ENCODE results near the gene RPRD2.
"Not testable (repeated sequence)": the region's sequence is repeated elsewhere in the genome, so short reads cannot be mapped to it uniquely, and the experiment has no call there.

The RPRD2 gene

DNA sequence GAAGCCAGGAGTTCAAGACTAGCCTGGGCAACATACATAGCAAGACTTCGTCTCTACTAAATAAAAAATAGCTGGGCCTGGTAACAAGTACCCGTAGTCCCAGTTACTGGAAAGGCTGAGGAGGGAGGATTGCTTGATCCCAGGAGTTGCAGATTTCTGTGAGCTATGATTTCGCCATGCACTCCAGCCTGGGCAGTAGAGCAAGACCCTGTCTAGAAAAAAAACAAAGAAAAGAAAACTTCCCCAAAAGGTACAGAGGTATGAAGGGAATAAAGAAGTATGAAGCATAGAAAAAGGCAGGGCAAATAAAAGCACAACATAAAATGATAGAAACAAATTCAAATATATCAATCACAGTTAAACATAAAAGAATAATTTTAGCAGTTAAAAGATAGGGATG, 28.7 kb downstream of the RPRD2 start:
- DNase-seq: no peak

DNA sequence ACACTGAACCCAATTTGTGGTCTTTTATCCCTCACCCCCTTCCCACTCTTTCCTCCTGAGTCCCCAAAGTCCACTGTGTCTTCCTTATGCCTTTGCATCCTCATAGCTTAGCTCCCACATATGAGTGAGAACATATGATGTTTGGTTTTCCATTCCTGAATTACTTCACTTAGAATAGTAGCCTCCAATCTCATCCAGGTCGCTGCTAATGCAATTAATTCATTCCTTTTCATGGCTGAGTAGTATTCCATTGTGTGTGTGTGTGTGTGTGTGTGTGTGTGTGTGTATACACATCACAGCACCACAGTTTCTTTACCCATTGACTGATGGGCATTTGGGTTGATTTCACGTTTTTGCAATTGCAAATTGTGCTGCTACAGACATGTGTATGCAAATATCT, 31.2 kb downstream of the RPRD2 start:
- DNase-seq: not testable (repeated sequence)

DNA sequence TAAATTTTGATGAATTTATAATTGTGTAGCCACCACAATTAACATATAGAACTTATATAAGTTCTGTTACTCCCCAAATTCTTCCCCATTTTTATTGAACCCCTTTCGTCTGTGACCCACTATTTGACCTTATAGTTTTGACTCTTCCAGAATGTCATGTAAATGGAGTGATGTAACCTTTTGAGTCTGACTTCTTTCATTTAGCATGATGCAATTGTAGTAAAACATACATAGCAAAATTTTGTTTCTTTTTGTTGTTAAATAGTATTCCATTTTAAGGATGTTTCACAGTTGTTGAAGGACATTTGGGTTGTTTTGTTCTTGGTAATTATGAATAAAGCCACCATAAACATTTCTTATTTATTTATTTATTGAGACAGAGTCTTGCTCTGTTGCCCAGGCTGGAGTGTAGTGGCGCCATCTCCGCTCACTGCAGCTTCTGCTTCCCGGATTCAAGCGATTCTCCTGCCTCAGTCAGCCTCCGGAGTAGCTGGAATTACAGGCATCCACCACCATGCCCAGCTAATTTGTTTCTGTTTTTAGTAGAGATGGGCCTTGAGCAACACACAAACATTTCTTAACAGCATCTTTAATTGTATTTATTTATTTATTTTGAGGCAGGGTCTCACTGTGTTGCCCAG, 33.6 kb downstream of the RPRD2 start:
- DNase-seq: no peak

DNA sequence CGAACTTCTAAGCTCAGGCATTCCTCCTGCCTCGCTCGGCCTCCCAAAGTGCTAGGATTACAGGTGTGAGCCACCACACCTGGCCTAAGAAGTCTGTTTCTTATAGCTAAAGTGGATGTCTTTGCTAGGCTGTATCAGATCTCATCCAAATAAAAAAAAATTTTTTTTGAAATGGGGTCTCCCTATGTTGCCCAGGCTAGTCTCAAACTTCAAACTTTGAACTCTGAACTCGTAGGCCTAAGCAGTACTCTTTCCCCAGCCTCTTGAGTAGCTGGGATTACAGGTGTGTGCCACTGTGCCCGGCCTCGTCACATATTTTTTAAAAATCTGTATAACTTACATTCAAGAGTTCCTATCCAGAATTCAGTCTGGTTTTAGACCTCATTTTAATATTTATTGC, 40.5 kb downstream of the RPRD2 start:
- DNase-seq: no peak

DNA sequence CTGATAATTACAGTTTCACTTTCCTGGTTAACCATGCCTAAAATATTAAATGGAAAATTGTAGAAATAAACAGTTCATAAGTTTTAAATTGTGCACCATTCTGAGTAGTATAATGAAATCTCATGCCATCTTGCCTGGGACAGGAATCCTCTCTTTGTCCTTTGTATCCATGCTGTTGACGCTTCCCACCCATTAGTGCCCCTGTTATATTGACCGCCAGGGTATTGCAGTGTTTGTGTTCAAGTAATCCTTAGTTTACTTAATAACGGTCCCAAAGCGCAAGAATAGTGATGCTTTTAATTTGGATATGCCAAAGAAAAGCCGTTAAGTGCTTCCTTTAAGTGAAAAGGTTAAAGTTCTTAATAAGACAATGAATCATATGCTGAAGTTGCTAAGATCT, 41.7 kb downstream of the RPRD2 start:
- DNase-seq: no peak

GRCh38 chr1:150406483-150406882, 42.5 kb downstream of the RPRD2 start:
- no peak for DNase-seq

GRCh38 chr1:150407330-150407729, 43.4 kb downstream of the RPRD2 start:
- no peak for DNase-seq

GRCh38 chr1:150408800-150409199, 44.9 kb downstream of the RPRD2 start:
- no peak for DNase-seq

DNA sequence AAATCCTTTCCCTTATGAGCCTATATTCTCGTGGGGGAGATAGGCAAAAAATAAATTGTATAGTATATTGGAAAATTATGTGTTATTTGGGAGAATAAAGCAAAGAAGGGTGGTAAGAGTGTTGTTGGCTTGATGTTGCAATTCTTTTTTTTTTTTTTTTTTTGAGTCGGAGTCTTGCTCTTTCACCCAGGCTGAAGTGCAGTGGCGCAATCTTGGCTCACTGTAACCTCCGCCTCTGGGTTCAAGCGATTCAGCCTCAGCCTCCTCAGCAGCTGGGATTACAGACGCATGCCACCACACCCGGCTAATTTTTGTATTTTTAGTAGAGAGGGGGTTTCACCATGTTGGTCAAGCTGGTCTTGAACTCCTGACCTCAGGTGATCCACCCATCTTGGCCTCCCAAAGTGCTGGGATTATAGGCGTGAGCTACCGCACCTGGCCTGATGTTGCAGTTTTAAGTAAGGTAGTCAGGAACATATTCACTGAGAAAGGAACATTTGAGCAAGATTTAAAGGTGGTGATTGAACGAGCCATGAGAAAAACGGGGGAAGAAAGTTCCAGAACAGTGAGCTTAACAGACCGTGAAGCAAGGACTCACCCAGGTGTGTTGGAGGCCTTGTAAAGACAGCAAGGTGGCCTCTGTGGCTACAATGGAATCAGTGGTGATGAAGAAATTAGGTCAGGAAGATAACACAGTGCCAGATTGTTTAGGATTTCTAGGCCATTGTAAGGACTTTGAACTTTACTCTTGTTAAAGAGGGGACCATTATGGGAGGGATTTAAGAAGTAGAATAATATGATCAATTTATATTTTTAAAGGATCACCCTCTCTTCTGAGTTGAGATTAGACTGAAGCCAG, 45.8 kb downstream of the RPRD2 start:
- DNase-seq: no peak

GRCh38 chr1:150410582-150411101, 46.7 kb downstream of the RPRD2 start:
- no peak for DNase-seq

- DNase-seq: no peak
Observed at GRCh38 chr1:150414592-150414991, 50.6 kb downstream of the RPRD2 start.

- no peak for DNase-seq
Observed at GRCh38 chr1:150415800-150416199, 51.9 kb downstream of the RPRD2 start.

- DNase-seq: peak; percentile 8
Observed at GRCh38 chr1:150420560-150421265, 56.8 kb downstream of the RPRD2 start.

GRCh38 chr1:150422541-150422940, 58.6 kb downstream of the RPRD2 start:
- DNase-seq: no peak

DNA sequence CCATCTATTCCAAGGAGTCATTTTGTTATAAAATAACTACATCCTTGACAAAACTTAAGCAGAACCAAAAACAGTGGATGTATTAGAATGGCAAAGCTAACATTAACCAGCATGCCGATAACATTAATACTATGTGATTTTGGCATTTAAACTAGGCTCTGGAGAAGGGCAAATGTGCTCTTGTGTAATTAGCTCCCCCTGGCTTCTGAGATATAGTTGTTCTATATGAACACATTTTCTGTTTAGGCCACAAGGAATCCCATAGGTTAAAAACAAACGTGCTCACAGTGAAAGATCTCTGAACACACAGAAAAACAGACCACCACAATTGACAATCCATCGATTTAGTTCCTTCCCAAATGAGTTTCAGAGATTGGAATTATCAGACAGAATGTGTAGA, 65.9 kb downstream of the RPRD2 start:
- DNase-seq: no peak

DNA sequence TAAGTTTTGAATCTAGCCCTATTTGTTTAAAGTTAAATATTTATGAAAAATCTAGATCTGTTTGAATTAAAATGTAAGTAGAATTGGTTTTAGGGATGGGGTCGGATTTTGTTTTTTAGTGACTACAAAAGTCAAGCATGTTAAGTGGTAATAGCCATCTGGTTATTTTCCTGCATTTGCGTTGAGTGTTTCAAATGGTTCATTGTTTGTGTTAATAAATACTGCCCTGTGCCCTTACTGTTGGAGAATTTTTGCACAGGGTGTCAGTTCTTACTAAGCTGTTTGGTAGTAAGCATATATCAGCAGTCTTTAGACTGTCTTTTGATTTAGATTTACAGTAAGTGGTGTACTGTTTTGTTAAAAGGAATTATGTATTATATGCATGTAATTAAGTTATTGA, 77.2 kb downstream of the RPRD2 start:
- DNase-seq: no peak

DNA sequence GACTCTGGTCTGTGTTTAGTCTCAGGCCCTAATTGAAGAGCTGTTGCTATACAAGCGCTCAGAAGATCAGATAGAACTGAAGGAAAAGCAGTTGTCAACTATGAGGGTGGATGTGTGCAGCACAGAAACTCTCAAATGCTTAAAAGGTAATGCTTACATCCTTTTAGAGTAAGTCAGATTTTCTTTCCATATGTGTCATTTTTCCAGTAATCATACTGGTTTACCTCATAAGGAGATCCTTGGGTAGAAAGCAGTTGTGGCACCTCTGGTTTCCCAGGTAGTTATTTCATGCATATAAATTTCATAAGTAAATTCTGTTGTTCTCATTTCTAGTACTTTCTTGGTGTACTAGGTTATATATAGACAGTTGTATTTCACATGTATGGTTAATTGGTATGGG, 80.3 kb downstream of the RPRD2 start:
- no peak for DNase-seq

GRCh38 chr1:150456146-150456647, 92.2 kb downstream of the RPRD2 start:
- no peak for DNase-seq

- DNase-seq: peak; percentile 45
Observed at GRCh38 chr1:150464422-150464826, 100.5 kb downstream of the RPRD2 start.

DNA sequence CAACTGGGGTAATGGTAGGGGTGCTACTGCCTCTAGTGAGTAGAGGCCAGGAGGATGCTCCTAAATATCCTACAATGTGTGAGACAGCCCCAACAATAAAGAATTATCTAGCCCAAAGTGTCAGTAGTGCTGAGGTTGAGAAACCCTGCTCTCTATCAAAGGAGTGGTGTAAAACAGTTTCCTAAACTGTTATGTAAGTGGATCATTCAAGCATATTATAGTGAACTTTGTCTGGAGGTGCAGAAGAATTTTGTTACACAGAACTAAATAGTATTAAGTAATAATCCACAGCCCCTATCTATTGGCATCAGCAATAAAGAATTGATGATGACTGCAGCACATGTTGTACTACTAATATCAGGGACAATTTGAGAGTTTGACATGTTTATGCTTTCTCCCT, 103.0 kb downstream of the RPRD2 start:
- DNase-seq: no peak

GRCh38 chr1:150469291-150469690, 105.3 kb downstream of the RPRD2 start:
- no peak for DNase-seq

DNA sequence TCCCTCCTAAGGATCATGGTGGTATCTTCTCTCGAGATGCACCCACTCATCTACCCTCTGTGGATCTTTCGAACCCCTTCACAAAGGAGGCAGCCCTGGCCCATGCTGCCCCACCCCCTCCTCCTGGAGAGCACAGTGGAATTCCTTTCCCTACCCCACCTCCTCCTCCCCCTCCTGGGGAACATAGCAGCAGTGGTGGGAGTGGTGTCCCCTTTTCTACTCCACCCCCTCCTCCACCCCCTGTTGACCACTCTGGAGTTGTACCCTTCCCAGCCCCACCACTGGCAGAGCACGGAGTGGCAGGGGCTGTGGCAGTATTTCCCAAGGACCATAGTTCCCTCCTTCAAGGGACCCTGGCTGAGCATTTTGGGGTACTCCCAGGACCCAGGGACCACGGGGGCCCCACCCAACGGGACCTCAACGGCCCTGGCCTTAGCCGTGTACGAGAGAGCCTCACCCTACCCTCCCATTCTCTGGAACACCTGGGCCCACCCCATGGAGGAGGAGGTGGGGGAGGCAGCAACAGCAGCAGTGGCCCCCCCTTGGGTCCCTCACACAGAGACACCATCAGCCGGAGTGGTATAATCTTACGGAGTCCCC, 108.8 kb downstream of the RPRD2 start:
- DNase-seq: no peak

- no peak for DNase-seq
Observed at GRCh38 chr1:150473659-150474058, 109.7 kb downstream of the RPRD2 start.
